KMS-11 (cell line): ENCODE results near the gene C1QTNF1.

Experiments used
- H2AFZ ChIP-seq: fragments of 200-600 bp; sonication (generic); 2 replicates; pipeline ENCODE4 v1.6.1; 2016; ENCODE audit warnings: antibody characterized with exemption, mixed run types, low read depth
- H3K27ac ChIP-seq: fragments of 200-600 bp; sonication (generic); 2 replicates; pipeline ENCODE4 v1.6.1; 2016; ENCODE audit warnings: mild to moderate bottlenecking, mixed run types
- H3K27me3 ChIP-seq: fragments of 200-600 bp; sonication (generic); 2 replicates; pipeline ENCODE4 v1.6.1; 2017; ENCODE audit warnings: mild to moderate bottlenecking, low read depth, mixed run types, moderate library complexity; ENCODE audit not compliant: insufficient read depth
- H3K36me3 ChIP-seq: fragments of 200-600 bp; sonication (generic); 2 replicates; pipeline ENCODE4 v1.6.1; 2017; ENCODE audit warnings: mild to moderate bottlenecking, mixed run types; ENCODE audit not compliant: insufficient read depth
- H3K4me1 ChIP-seq: fragments of 200-600 bp; sonication (generic); 2 replicates; pipeline ENCODE4 v1.6.1; 2016; ENCODE audit warnings: mild to moderate bottlenecking, low read depth, mixed run types; ENCODE audit not compliant: poor library complexity, severe bottlenecking
- H3K4me2 ChIP-seq: fragments of 200-600 bp; sonication (generic); 2 replicates; pipeline ENCODE4 v1.7.0; 2016; ENCODE audit warnings: mild to moderate bottlenecking, mixed run types
- H3K4me3 ChIP-seq: fragments of 200-600 bp; sonication (generic); IDR thresholded peaks from 2 replicates; pipeline ENCODE4 v1.6.1; 2017; ENCODE audit warnings: low read depth, low read length, mixed read lengths; ENCODE audit not compliant: insufficient read depth
- H3K79me2 ChIP-seq: fragments of 200-600 bp; sonication (generic); 2 replicates; pipeline ENCODE4 v1.6.1; 2016; ENCODE audit warnings: low read depth, mixed run types; ENCODE audit not compliant: insufficient read depth
- H3K9ac ChIP-seq: fragments of 200-600 bp; sonication (generic); 2 replicates; pipeline ENCODE4 v1.6.1; 2016; ENCODE audit warnings: mild to moderate bottlenecking, mixed run types
- H4K20me1 ChIP-seq: fragments of 200-600 bp; sonication (generic); 2 replicates; pipeline ENCODE4 v1.6.1; 2016; ENCODE audit warnings: mild to moderate bottlenecking, mixed run types; ENCODE audit not compliant: insufficient read depth
- CTCF ChIP-seq: fragments of 200-600 bp; sonication (generic); conservative IDR thresholded peaks from 2 replicates; pipeline ENCODE4 v1.6.1; 2017; ENCODE audit warnings: low read depth, mild to moderate bottlenecking, antibody characterized with exemption, low read length, moderate library complexity, mixed read lengths

The C1QTNF1 gene

GRCh38 chr17:78996781-78997201, 27.2 kb upstream of the C1QTNF1 start:
- peaks cover 7% of the 10 kb centered on the region; the same call in 1 of the 2 replicates for H3K79me2 ChIP-seq
- no peak overlapping the region for H3K4me2 ChIP-seq
- no peak overlapping the region for H2AFZ ChIP-seq
- H3K27me3 ChIP-seq: no peaks in the 10 kb centered on the region
- no peak for TF ChIP-seq CTCF
- H3K4me3 ChIP-seq: no peak overlapping the region
- H4K20me1 ChIP-seq: no peaks in the 10 kb centered on the region
- H3K36me3 ChIP-seq: peaks cover 9% of the 10 kb centered on the region; the same call in 1 of the 2 replicates
- no peak overlapping the region for H3K27ac ChIP-seq
- no peak overlapping the region for H3K9ac ChIP-seq
- H3K4me1 ChIP-seq: no peaks in the 10 kb centered on the region

- no peak overlapping the region for H3K27ac ChIP-seq
- no peak overlapping the region for H2AFZ ChIP-seq
- H3K4me3 ChIP-seq: no peak overlapping the region
- H3K27me3 ChIP-seq: no peaks in the 10 kb centered on the region
- H3K36me3 ChIP-seq: peaks cover 9% of the 10 kb centered on the region; the same call in 1 of the 2 replicates
- H3K9ac ChIP-seq: no peak overlapping the region
- TF ChIP-seq CTCF: no peak
- H3K4me2 ChIP-seq: no peak overlapping the region
- peaks cover 12% of the 10 kb centered on the region; the same call in 1 of the 2 replicates for H3K79me2 ChIP-seq
- no peaks in the 10 kb centered on the region for H3K4me1 ChIP-seq
- no peaks in the 10 kb centered on the region for H4K20me1 ChIP-seq
These were observed 26.7 kb upstream of the C1QTNF1 start for GRCh38 chr17:78997231-78997741.

- peaks cover 9% of the 10 kb centered on the region; the same call in 1 of the 2 replicates for H3K36me3 ChIP-seq
- no peak overlapping the region for H3K27ac ChIP-seq
- no peak overlapping the region for H3K4me3 ChIP-seq
- no peak overlapping the region for H2AFZ ChIP-seq
- no peaks in the 10 kb centered on the region for H3K27me3 ChIP-seq
- H3K9ac ChIP-seq: no peak overlapping the region
- H3K79me2 ChIP-seq: peaks cover 18% of the 10 kb centered on the region; the same call in 1 of the 2 replicates
- H4K20me1 ChIP-seq: no peaks in the 10 kb centered on the region
- TF ChIP-seq CTCF: no peak
- H3K4me2 ChIP-seq: no peak overlapping the region
- no peaks in the 10 kb centered on the region for H3K4me1 ChIP-seq
These were observed 26.1 kb upstream of the C1QTNF1 start for GRCh38 chr17:78997881-78998280.

GRCh38 chr17:78998311-78999055, 25.5 kb upstream of the C1QTNF1 start:
- Histone ChIP-seq H2AFZ (no peak overlapping the region), H3K9ac (no peak overlapping the region), H3K27me3 (no peaks in the 10 kb centered on the region), H3K27ac (no peak overlapping the region), H3K4me1 (no peaks in the 10 kb centered on the region), H3K4me2 (no peak overlapping the region), H3K36me3 (peaks cover 9% of the 10 kb centered on the region; the same call in 1 of the 2 replicates), H4K20me1 (no peaks in the 10 kb centered on the region), H3K79me2 (peaks cover 22% of the 10 kb centered on the region; the same call in 1 of the 2 replicates), H3K4me3 (no peak overlapping the region)
- no peak for TF ChIP-seq CTCF
